ENCODE data around the gene TFF1. TPM values are rescaled to one million over a fixed set of nuclear protein-coding genes. Genes with fewer than 3 reads are reported as not detected.

Gene TFF1
- total RNA-seq, 2 donors from 2014 or later, result not detected

DNA sequence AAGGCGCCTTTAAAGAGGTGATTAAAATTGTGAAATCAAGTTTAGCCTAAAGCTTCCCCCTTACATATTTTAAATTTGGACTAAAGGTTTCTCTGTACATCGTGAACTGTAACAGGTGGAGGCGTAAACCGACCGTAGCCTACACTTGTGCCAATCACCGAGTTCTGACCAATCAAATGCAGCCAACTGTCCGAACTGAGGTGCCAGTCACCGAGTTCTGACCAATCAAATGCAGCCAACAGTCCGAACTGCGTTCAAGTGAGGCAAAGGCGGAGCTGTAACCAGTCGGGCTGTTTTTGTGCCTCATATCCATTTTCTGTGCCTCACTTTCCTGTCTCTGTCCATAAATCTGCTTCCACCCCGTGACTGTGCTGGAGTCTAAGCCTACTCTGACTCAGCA, 7.4 kb downstream of the TFF1 start:
- Mint-ChIP-seq H3K27ac (no peak overlapping the region), H3K4me3 (no peak overlapping the region), H3K36me3 (ENCODE audit: low read depth) (no peaks in the 10 kb centered on the region), H3K4me1 (peaks cover 2% of the 10 kb centered on the region), H3K27me3 (peaks cover 10% of the 10 kb centered on the region)
- no peak for ATAC-seq
- no peak for DNase-seq
- no peaks in the 10 kb centered on the region for H3K9me3 ChIP-seq (ENCODE audit: control insufficient read depth, low read length, poor library complexity, severe bottlenecking)

GRCh38 chr21:42358261-42358660, 8.1 kb downstream of the TFF1 start:
- ATAC-seq, result no peak
- Mint-ChIP-seq H3K36me3 (ENCODE audit: low read depth) (no peaks in the 10 kb centered on the region), H3K4me1 (peaks cover 2% of the 10 kb centered on the region), H3K4me3 (no peak overlapping the region), H3K27ac (no peak overlapping the region), H3K27me3 (peaks cover 7% of the 10 kb centered on the region)
- H3K9me3 ChIP-seq (ENCODE audit: control insufficient read depth, low read length, poor library complexity, severe bottlenecking), result no peaks in the 10 kb centered on the region
- no peak for DNase-seq

DNA sequence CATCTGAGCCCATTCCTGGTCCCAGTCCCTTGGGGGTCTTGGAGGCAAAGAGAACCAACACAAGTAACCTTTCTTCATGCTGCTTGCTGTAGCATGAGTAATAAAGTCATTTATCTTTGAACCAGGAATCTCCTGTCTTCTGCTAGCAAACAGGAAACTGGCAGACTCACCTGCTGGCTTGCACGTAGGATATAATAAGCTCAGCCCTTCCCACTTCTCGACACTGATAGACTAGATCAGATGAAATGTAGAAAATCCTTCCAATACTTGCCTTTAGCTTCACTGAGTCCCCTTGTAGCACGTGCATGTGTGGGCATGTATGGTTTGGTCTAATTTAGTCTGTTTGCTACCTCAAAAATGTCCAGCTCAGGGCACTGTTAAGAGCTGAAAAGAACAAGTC, 9.0 kb downstream of the TFF1 start:
- Mint-ChIP-seq H3K36me3 (ENCODE audit: low read depth) (no peaks in the 10 kb centered on the region), H3K27me3 (peaks cover 7% of the 10 kb centered on the region), H3K4me1 (peaks cover 2% of the 10 kb centered on the region), H3K27ac (no peak overlapping the region), H3K4me3 (no peak overlapping the region)
- H3K9me3 ChIP-seq (ENCODE audit: control insufficient read depth, low read length, poor library complexity, severe bottlenecking), result no peaks in the 10 kb centered on the region
- no peak for ATAC-seq
- DNase-seq, result no peak

DNA sequence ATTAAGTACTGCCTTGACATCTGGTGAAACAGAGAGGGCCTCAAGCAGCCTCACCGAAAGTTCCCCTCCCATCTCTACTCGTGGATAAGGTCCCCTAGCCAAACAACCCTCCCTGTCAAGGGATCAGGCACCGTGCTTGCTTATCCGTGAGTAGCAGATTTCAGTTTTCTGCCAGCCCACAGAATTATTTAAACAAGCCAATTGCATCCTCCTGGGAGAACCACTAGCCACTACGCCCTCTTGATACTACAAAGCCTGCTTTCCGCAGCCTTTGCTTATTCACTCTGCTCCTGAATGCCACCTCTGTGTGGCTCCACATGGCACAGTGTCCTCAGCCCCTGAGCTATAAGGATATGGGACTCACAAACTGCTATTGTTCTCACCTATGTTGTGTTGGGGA, 9.7 kb downstream of the TFF1 start:
- H3K4me1 Mint-ChIP-seq, result peaks cover 2% of the 10 kb centered on the region
- H3K27ac Mint-ChIP-seq, result no peak overlapping the region
- no peak for ATAC-seq
- H3K36me3 Mint-ChIP-seq (ENCODE audit: low read depth), result no peaks in the 10 kb centered on the region
- H3K27me3 Mint-ChIP-seq, result peaks cover under 1% of the 10 kb centered on the region
- H3K9me3 ChIP-seq (ENCODE audit: control insufficient read depth, low read length, poor library complexity, severe bottlenecking), result no peaks in the 10 kb centered on the region
- no peak overlapping the region for H3K4me3 Mint-ChIP-seq
- no peak for DNase-seq

DNA sequence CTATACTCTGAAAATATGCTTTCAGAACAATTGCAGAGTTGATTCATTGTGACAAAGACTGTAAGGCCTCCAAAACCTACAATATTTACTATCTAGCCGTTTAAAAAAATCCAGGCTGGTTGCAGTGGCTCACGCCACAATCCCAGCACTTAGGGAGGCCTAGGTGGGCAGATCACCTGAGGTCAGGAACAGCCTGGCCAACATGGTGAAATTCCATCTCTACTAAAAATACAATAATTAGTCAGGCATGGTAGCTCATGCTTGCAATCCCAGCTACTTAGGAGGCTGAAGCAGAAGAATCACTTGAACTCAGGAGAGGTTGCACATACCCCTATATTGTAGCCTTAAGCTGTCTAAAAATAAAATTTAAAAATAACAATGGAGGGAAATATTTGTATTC, 10.3 kb downstream of the TFF1 start:
- peaks cover 2% of the 10 kb centered on the region for H3K4me1 Mint-ChIP-seq
- no peaks in the 10 kb centered on the region for H3K36me3 Mint-ChIP-seq (ENCODE audit: low read depth)
- no peak for DNase-seq
- H3K9me3 ChIP-seq (ENCODE audit: control insufficient read depth, low read length, poor library complexity, severe bottlenecking), result no peaks in the 10 kb centered on the region
- H3K27me3 Mint-ChIP-seq, result no peaks in the 10 kb centered on the region
- H3K27ac Mint-ChIP-seq, result no peak overlapping the region
- no peak for ATAC-seq
- H3K4me3 Mint-ChIP-seq, result no peak overlapping the region

DNA sequence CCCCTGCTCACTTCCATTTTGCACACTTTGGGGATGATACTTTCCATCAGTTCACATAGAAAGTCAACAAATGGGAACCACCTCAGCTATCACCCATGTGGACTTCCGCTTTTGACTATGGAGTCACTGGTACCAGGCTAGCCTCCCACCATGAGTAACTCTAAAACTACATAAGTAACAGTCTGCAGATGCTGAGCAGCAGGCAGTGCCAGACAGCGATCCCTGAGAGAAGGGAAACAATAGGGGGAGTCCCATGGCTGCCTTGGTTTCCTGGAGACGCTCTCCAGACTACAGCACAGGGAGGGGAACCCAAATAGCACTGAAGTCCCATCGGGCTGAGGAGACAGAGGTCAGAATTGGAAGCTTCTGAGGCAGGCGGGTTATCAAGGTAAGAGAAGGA, 12.7 kb downstream of the TFF1 start:
- H3K4me1 Mint-ChIP-seq, result peaks cover 2% of the 10 kb centered on the region
- H3K36me3 Mint-ChIP-seq (ENCODE audit: low read depth), result no peaks in the 10 kb centered on the region
- no peaks in the 10 kb centered on the region for H3K9me3 ChIP-seq (ENCODE audit: control insufficient read depth, low read length, poor library complexity, severe bottlenecking)
- H3K4me3 Mint-ChIP-seq, result no peak overlapping the region
- ATAC-seq (no peak), DNase-seq (no peak)
- no peak overlapping the region for H3K27ac Mint-ChIP-seq
- H3K27me3 Mint-ChIP-seq, result no peaks in the 10 kb centered on the region

GRCh38 chr21:42352441-42353095, 13.8 kb downstream of the TFF1 start:
- no peak overlapping the region for H3K27ac Mint-ChIP-seq
- no peak overlapping the region for H3K4me3 Mint-ChIP-seq
- DNase-seq (no peak), ATAC-seq (no peak)
- H3K9me3 ChIP-seq (ENCODE audit: control insufficient read depth, low read length, poor library complexity, severe bottlenecking), result no peaks in the 10 kb centered on the region
- no peaks in the 10 kb centered on the region for H3K27me3 Mint-ChIP-seq
- H3K36me3 Mint-ChIP-seq (ENCODE audit: low read depth), result no peaks in the 10 kb centered on the region
- H3K4me1 Mint-ChIP-seq, result no peaks in the 10 kb centered on the region

- no peak overlapping the region for H3K27ac Mint-ChIP-seq
- no peaks in the 10 kb centered on the region for H3K4me1 Mint-ChIP-seq
- H3K36me3 Mint-ChIP-seq (ENCODE audit: low read depth), result no peaks in the 10 kb centered on the region
- no peaks in the 10 kb centered on the region for H3K27me3 Mint-ChIP-seq
- no peak for ATAC-seq
- DNase-seq, result no peak
- no peaks in the 10 kb centered on the region for H3K9me3 ChIP-seq (ENCODE audit: control insufficient read depth, low read length, poor library complexity, severe bottlenecking)
- H3K4me3 Mint-ChIP-seq, result no peak overlapping the region
Observed at GRCh38 chr21:42351626-42352440, 14.5 kb downstream of the TFF1 start.

DNA sequence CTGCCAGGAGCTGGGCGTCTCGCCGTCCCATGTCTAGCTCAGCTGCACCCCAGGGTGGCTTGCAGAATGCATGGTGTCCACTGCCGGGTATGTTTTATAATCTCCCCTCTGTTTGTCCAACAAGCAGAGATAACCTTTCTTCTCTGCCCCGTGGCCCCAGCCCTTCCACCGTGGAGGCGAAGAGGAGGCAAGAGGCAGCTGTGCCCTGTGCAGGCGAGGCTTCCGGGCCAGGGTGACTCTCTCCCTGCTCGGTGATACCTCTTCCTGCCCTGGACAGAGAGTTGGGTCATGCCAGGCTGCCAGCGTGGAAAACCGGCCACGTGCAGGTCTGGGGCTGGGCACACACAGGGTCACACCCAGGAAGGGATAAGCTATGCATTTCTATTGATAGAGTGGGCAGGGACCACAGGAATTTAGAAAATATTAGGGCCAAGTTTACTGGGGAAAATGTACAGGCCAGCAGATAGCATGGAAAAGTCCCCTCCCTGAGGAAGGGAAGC, 15.4 kb downstream of the TFF1 start, which contains the start of gene TFF2:
Gene TFF2, minus strand, starts transcription at position 68 of the 500 bp plus-strand sequence. Its CDS starts 37 bp downstream, at position 31.
- no peaks in the 10 kb centered on the region for H3K27me3 Mint-ChIP-seq
- H3K4me3 Mint-ChIP-seq, result no peak within 1 kb of the TSS
- no peak for DNase-seq
- no peaks in the 10 kb centered on the region for H3K4me1 Mint-ChIP-seq
- ATAC-seq, result no peak
- H3K27ac Mint-ChIP-seq, result no peak within 1 kb of the TSS
- H3K9me3 ChIP-seq (ENCODE audit: control insufficient read depth, low read length, poor library complexity, severe bottlenecking), result no peaks in the 10 kb centered on the region
- no peaks in the 10 kb centered on the region for H3K36me3 Mint-ChIP-seq (ENCODE audit: low read depth)

DNA sequence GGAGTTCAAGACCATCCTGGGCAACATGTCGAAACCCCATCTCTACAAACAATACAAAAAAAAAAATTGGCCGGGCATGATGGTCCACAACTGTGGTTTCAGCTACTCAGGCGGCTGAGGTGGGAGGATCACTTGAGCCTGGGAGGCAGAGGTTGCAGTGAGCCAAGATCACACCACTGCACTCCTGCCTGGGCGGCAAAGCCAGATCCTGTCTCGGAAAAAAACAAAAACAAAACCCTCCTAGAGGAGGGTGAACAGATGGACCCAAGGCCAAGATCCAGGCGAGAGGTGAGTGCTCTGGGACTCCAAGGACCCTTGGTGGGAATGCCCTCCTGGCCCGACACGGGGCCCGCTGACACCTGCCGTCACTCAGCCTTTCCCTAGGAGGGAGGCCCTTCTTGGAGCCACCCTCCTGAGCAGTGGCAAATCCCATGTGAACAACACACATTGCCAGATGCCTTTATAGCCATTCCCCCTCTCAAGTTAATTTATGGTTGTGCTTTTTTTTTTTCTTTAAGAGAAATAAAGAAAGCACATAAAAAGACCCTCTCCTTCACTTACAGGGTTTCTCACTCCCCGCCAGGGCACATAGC, 15.9 kb downstream of the TFF1 start:
- no peaks in the 10 kb centered on the region for H3K4me1 Mint-ChIP-seq
- H3K27ac Mint-ChIP-seq, result no peak overlapping the region
- no peaks in the 10 kb centered on the region for H3K36me3 Mint-ChIP-seq (ENCODE audit: low read depth)
- no peak overlapping the region for H3K4me3 Mint-ChIP-seq
- ATAC-seq (no peak), DNase-seq (no peak)
- no peaks in the 10 kb centered on the region for H3K9me3 ChIP-seq (ENCODE audit: control insufficient read depth, low read length, poor library complexity, severe bottlenecking)
- no peaks in the 10 kb centered on the region for H3K27me3 Mint-ChIP-seq

- Mint-ChIP-seq H3K27ac (no peak overlapping the region), H3K4me1 (no peaks in the 10 kb centered on the region), H3K36me3 (ENCODE audit: low read depth) (no peaks in the 10 kb centered on the region), H3K27me3 (no peaks in the 10 kb centered on the region), H3K4me3 (no peak overlapping the region)
- DNase-seq (no peak), ATAC-seq (no peak)
- H3K9me3 ChIP-seq (ENCODE audit: control insufficient read depth, low read length, poor library complexity, severe bottlenecking), result no peaks in the 10 kb centered on the region
Observed at GRCh38 chr21:42349420-42350317, 16.7 kb downstream of the TFF1 start.

DNA sequence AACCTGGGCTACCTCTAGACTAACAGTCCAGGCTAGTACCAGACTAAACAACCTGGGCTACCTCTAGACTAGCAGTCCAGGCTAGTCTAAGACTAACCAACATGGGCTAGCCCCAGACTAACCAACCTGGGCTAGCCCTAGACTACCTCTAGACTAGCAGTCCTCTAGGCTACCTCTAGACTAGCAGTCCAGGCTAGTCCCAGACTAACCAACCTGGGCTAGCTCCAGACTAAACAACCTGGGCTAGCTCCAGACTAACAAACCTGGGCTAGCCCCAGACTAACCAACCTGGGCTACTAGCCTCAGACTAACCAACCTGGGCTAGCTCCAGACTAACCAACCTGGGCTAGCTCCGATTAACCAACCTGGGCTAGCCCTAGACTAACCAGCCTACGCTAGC, 17.6 kb downstream of the TFF1 start:
- DNase-seq (no peak), ATAC-seq (no peak)
- H3K9me3 ChIP-seq (ENCODE audit: control insufficient read depth, low read length, poor library complexity, severe bottlenecking), result no peaks in the 10 kb centered on the region
- Mint-ChIP-seq H3K27me3 (no peaks in the 10 kb centered on the region), H3K4me3 (no peak overlapping the region), H3K36me3 (ENCODE audit: low read depth) (no peaks in the 10 kb centered on the region), H3K27ac (no peak overlapping the region), H3K4me1 (no peaks in the 10 kb centered on the region)
